GM19372 (cell line): ENCODE results near the gene RIMOC1.
A peak's percentile ranks its signal among the peaks of the same experiment; 100 is the strongest.

ENCODE experiments used
- ATAC-seq: cut with Tn5 transposase; IDR thresholded peaks from one replicate; pipeline ENCODE4 v1.9.1; 2021; ENCODE audit warnings: mild to moderate bottlenecking, low read depth, moderate library complexity; ENCODE audit not compliant: unreplicated experiment

RIMOC1 gene

GRCh38 chr5:41903892-41904799 lies at the start of gene RIMOC1:
TSS of gene RIMOC1 (plus strand) at chr5:41904344. CDS start at chr5:41904368, 24 bp downstream.
- peak; percentile 99 for ATAC-seq

GRCh38 chr5:41856644-41857491 lies 47.3 kb upstream of the RIMOC1 start:
- peak; percentile 95 for ATAC-seq

- ATAC-seq = no peak
Measured at GRCh38 chr5:41857989-41858388, 46.2 kb upstream of the RIMOC1 start.

GRCh38 chr5:41858890-41859289 lies 45.3 kb upstream of the RIMOC1 start:
- ATAC-seq = no peak

- ATAC-seq = no peak
Measured at GRCh38 chr5:41863871-41864486, 40.2 kb upstream of the RIMOC1 start.

- ATAC-seq = peak; percentile 0
Measured at GRCh38 chr5:41869151-41869723, 34.9 kb upstream of the RIMOC1 start.

- ATAC-seq = peak; percentile 85
Measured at GRCh38 chr5:41869724-41870626, 34.2 kb upstream of the RIMOC1 start, which contains the start of gene OXCT1. TSS of gene OXCT1 (minus strand) at chr5:41870425. CDS start at chr5:41870358, 67 bp downstream.

- ATAC-seq = no peak
Measured at GRCh38 chr5:41870627-41871048, 33.5 kb upstream of the RIMOC1 start.

GRCh38 chr5:41871852-41872251 lies 32.3 kb upstream of the RIMOC1 start:
- no peak for ATAC-seq

- no peak for ATAC-seq
Measured at GRCh38 chr5:41874512-41875060, 29.6 kb upstream of the RIMOC1 start.

GRCh38 chr5:41875121-41875520 lies 29.0 kb upstream of the RIMOC1 start:
- ATAC-seq = no peak

- no peak for ATAC-seq
Measured at GRCh38 chr5:41876678-41877077, 27.5 kb upstream of the RIMOC1 start.

- ATAC-seq = no peak
Measured at GRCh38 chr5:41877408-41877807, 26.7 kb upstream of the RIMOC1 start.

- no peak for ATAC-seq
Measured at GRCh38 chr5:41878173-41878572, 26.0 kb upstream of the RIMOC1 start.

GRCh38 chr5:41878643-41879478 lies 25.3 kb upstream of the RIMOC1 start:
- ATAC-seq = no peak

GRCh38 chr5:41882765-41883164 lies 21.4 kb upstream of the RIMOC1 start:
- ATAC-seq = no peak

GRCh38 chr5:41883243-41883642 lies 20.9 kb upstream of the RIMOC1 start:
- no peak for ATAC-seq

GRCh38 chr5:41883936-41884335 lies 20.2 kb upstream of the RIMOC1 start:
- ATAC-seq = no peak
